Endodermal cell (in vitro differentiated cells): ENCODE measurements around the gene RGS3. TPM values are rescaled to one million over a fixed set of nuclear protein-coding genes. Genes with fewer than 3 reads are reported as not detected.

Experiments
- DNase-seq: peaks from one replicate; pipeline ENCODE4 v3.0.0-alpha.2; 2017
- H3K27ac ChIP-seq: 2 replicates; pipeline ENCODE4 v1.5.1; 2013; ENCODE audit warnings: mild to moderate bottlenecking, low read depth, low read length, moderate library complexity
- H3K27me3 ChIP-seq: 2 replicates; pipeline ENCODE4 v1.6.1; 2013; ENCODE audit warnings: mild to moderate bottlenecking, low read length, moderate library complexity; ENCODE audit not compliant: insufficient read depth, control insufficient read depth, poor library complexity, severe bottlenecking
- H3K36me3 ChIP-seq: 2 replicates; pipeline ENCODE4 v1.7.0; 2013; ENCODE audit warnings: mild to moderate bottlenecking, low read length, moderate library complexity; ENCODE audit not compliant: control insufficient read depth, insufficient read depth
- H3K4me1 ChIP-seq: one replicate; pipeline ENCODE4 v1.7.0; 2013; ENCODE audit warnings: low read length; ENCODE audit not compliant: control insufficient read depth, insufficient read depth
- H3K4me3 ChIP-seq: 2 replicates; pipeline ENCODE4 v1.5.1; 2013; ENCODE audit warnings: mild to moderate bottlenecking, low read length, moderate library complexity
- H3K9ac ChIP-seq: 2 replicates; pipeline ENCODE4 v1.6.1; 2013; ENCODE audit warnings: mild to moderate bottlenecking, low read length, moderate library complexity; ENCODE audit not compliant: poor library complexity, severe bottlenecking; ENCODE audit errors: extremely low read depth
- H3K9me3 ChIP-seq: 2 replicates; pipeline ENCODE4 v1.6.1; 2013; ENCODE audit warnings: mild to moderate bottlenecking, low read length, moderate library complexity; ENCODE audit not compliant: control insufficient read depth
- H3K27ac Mint-ChIP-seq: 2 replicates; pipeline ENCODE4 v1.8.0; 2020; ENCODE audit warnings: mixed read lengths
- H3K27me3 Mint-ChIP-seq: 2 replicates; pipeline ENCODE4 v1.8.0; 2021; ENCODE audit warnings: mild to moderate bottlenecking, mixed read lengths; ENCODE audit not compliant: insufficient read depth
- H3K36me3 Mint-ChIP-seq: 2 replicates; pipeline ENCODE4 v1.8.0; 2020; ENCODE audit warnings: low read depth, mixed read lengths
- H3K4me1 Mint-ChIP-seq: 2 replicates; pipeline ENCODE4 v1.8.0; 2020; ENCODE audit warnings: mixed read lengths
- H3K4me3 Mint-ChIP-seq: 2 replicates; pipeline ENCODE4 v1.8.0; 2020; ENCODE audit warnings: mild to moderate bottlenecking, moderate library complexity, mixed read lengths
- H3K9me3 Mint-ChIP-seq: 2 replicates; pipeline ENCODE4 v1.8.0; 2020; ENCODE audit warnings: mild to moderate bottlenecking, mixed read lengths
- CTCF ChIP-seq: fragments of 200-600 bp; sonication (generic); conservative IDR thresholded peaks from 2 replicates; pipeline ENCODE4 v1.5.0; 2021; ENCODE audit warnings: antibody characterized with exemption, mild to moderate bottlenecking
- WGBS, 2 experiments: methylation state at CpG; one replicate each; pipeline versions ENCODE4 v1.1.5 to v1.1.7; 2013; ENCODE audit warnings: missing lambda C conversion rate in 2 of 2, mixed read lengths in 1 of 2; ENCODE audit not compliant: insufficient coverage in 1 of 2, insufficient read length in 1 of 2; 5-methylcytosine and 5-hydroxymethylcytosine counted together
- total RNA-seq, 2 donors: library from RNA; stranded (reverse); fragmentation: NEBNext Ultra II Directional in 1 of 2; extraction: Animal tissue kit (Norgen Biotek cat#: 25700) in 1 of 2; gene quantifications; 2 replicates in 1 of 2; 3 replicates in 1 of 2; pipeline ENCODE4 v1.2.1, GENCODE V29; 2021

RGS3 gene
- total RNA-seq, 2 donors from 2014 or later, result 20.7 to 40.3 TPM

- no peaks in the 10 kb centered on the region for H3K36me3 Mint-ChIP-seq
- H3K27ac Mint-ChIP-seq, result no peak overlapping the region
- H3K4me1 ChIP-seq, result peaks cover 8% of the 10 kb centered on the region
- peaks cover 7% of the 10 kb centered on the region for H3K4me1 Mint-ChIP-seq
- no peak overlapping the region for H3K4me3 ChIP-seq
- TF ChIP-seq CTCF, result no peak
- no peak overlapping the region for H3K4me3 Mint-ChIP-seq
- WGBS, 2 experiments, result 90 to 91% methylated on average over 16 to 17 of the region's 17 CpGs
- DNase-seq, result no peak
- H3K27me3 Mint-ChIP-seq, result no peaks in the 10 kb centered on the region
- H3K9me3 ChIP-seq, result no peaks in the 10 kb centered on the region
- no peaks in the 10 kb centered on the region for H3K36me3 ChIP-seq
- no peak overlapping the region for H3K27ac ChIP-seq
- H3K9ac ChIP-seq, result no peak overlapping the region
- no peaks in the 10 kb centered on the region for H3K9me3 Mint-ChIP-seq
- no peaks in the 10 kb centered on the region for H3K27me3 ChIP-seq
Measured at GRCh38 chr9:113581865-113582697, 118.6 kb downstream of the RGS3 start.

GRCh38 chr9:113582698-113583200 lies 119.2 kb downstream of the RGS3 start:
- Mint-ChIP-seq H3K4me1 (peaks cover 7% of the 10 kb centered on the region), H3K27me3 (no peaks in the 10 kb centered on the region), H3K9me3 (no peaks in the 10 kb centered on the region), H3K27ac (no peak overlapping the region), H3K36me3 (no peaks in the 10 kb centered on the region), H3K4me3 (no peak overlapping the region)
- H3K4me1 ChIP-seq, result peaks cover 8% of the 10 kb centered on the region
- H3K4me3 ChIP-seq, result no peak overlapping the region
- no peaks in the 10 kb centered on the region for H3K36me3 ChIP-seq
- WGBS, 2 experiments, result 91 to 94% methylated on average over 5 to 6 of the region's 6 CpGs
- DNase-seq, result no peak
- TF ChIP-seq CTCF, result no peak
- H3K27ac ChIP-seq, result no peak overlapping the region
- no peaks in the 10 kb centered on the region for H3K9me3 ChIP-seq
- H3K9ac ChIP-seq, result no peak overlapping the region
- no peaks in the 10 kb centered on the region for H3K27me3 ChIP-seq

GRCh38 chr9:113583511-113584427 lies 120.2 kb downstream of the RGS3 start:
- peaks cover 8% of the 10 kb centered on the region for H3K4me1 ChIP-seq
- Mint-ChIP-seq H3K27me3 (no peaks in the 10 kb centered on the region), H3K4me3 (no peak overlapping the region), H3K27ac (no peak overlapping the region), H3K4me1 (peaks cover 7% of the 10 kb centered on the region), H3K36me3 (no peaks in the 10 kb centered on the region), H3K9me3 (no peaks in the 10 kb centered on the region)
- H3K9me3 ChIP-seq, result no peaks in the 10 kb centered on the region
- no peak overlapping the region for H3K4me3 ChIP-seq
- no peaks in the 10 kb centered on the region for H3K36me3 ChIP-seq
- no peaks in the 10 kb centered on the region for H3K27me3 ChIP-seq
- 94 to 98% methylated on average over 12 to 31 of the region's 31 CpGs for WGBS, 2 experiments
- no peak for TF ChIP-seq CTCF
- no peak overlapping the region for H3K9ac ChIP-seq
- no peak overlapping the region for H3K27ac ChIP-seq
- no peak for DNase-seq
